SH-SY5Y (cell line): ENCODE data around the gene C11orf71.

ENCODE experiments used
- GATA2 ChIP-seq: IDR thresholded peaks from 2 replicates; pipeline ENCODE4 v1.6.1; 2011; ENCODE audit warnings: mild to moderate bottlenecking, low read depth, low read length
- GATA3 ChIP-seq: IDR thresholded peaks from 2 replicates; pipeline ENCODE4 v1.6.1; 2011; ENCODE audit warnings: low read depth, mild to moderate bottlenecking, low read length, moderate library complexity

Gene C11orf71

GRCh38 chr11:114400216-114400914, at the start of gene C11orf71, which contains the start of gene RBM7:
C11orf71 (minus strand) TSS chr11:114400511; CDS start chr11:114400331, 180 bp downstream.
RBM7 (plus strand) TSS chr11:114400666; CDS start chr11:114400672, 6 bp downstream.
- TF ChIP-seq GATA2 = no peak; the same call in 1 of the 2 replicates
- TF ChIP-seq GATA3 = no peak

- no peak for TF ChIP-seq GATA3
- no peak for TF ChIP-seq GATA2
These were observed 49.5 kb upstream of the C11orf71 start for GRCh38 chr11:114449845-114450244.

GRCh38 chr11:114448749-114449482, 48.6 kb upstream of the C11orf71 start:
- TF ChIP-seq GATA3 (no peak), GATA2 (no peak)

GRCh38 chr11:114447892-114448291, 47.6 kb upstream of the C11orf71 start:
- TF ChIP-seq GATA3 = no peak

GRCh38 chr11:114447444-114447843, 47.1 kb upstream of the C11orf71 start:
- TF ChIP-seq GATA3 (no peak), GATA2 (no peak)

- no peak for TF ChIP-seq GATA3
These were observed 42.2 kb upstream of the C11orf71 start for GRCh38 chr11:114442536-114442935.

GRCh38 chr11:114441921-114442320, 41.6 kb upstream of the C11orf71 start:
- TF ChIP-seq GATA3 = no peak
- TF ChIP-seq GATA2 = no peak

- TF ChIP-seq GATA2 = no peak
- TF ChIP-seq GATA3 = no peak
These were observed 40.9 kb upstream of the C11orf71 start for GRCh38 chr11:114440971-114441763.

- TF ChIP-seq GATA3 (peak; percentile 84), GATA2 (peak; percentile 85)
These were observed 40.0 kb upstream of the C11orf71 start for GRCh38 chr11:114440121-114440860.

- TF ChIP-seq GATA2 (no peak), GATA3 (no peak)
These were observed 39.2 kb upstream of the C11orf71 start, which contains the start of gene REXO2 for GRCh38 chr11:114439229-114440120. REXO2 (plus strand) TSS chr11:114439467; CDS start chr11:114439529, 62 bp downstream.

GRCh38 chr11:114438303-114438702, 38.0 kb upstream of the C11orf71 start:
- TF ChIP-seq GATA2 (no peak), GATA3 (no peak)

GRCh38 chr11:114433376-114433775, 33.1 kb upstream of the C11orf71 start:
- TF ChIP-seq GATA2 = no peak
- TF ChIP-seq GATA3 = no peak

GRCh38 chr11:114432893-114433292, 32.6 kb upstream of the C11orf71 start:
- no peak for TF ChIP-seq GATA3
- TF ChIP-seq GATA2 = no peak
